Neural progenitor cell (in vitro differentiated cells): ENCODE results near the gene VIM.
"Not testable (repeated sequence)": the region's sequence is repeated elsewhere in the genome, so short reads cannot be mapped to it uniquely, and the experiment has no call there.

Experiments
- CTCF ChIP-seq: fragments of 200-600 bp; sonication (generic); IDR thresholded peaks from 2 replicates; pipeline ENCODE4 v1.5.1; 2017; ENCODE audit warnings: antibody characterized with exemption, mild to moderate bottlenecking
- EZH2 ChIP-seq: fragments of 200-600 bp; sonication (generic); IDR thresholded peaks from 2 replicates; pipeline ENCODE4 v1.6.1; 2017; ENCODE audit warnings: antibody characterized with exemption, mild to moderate bottlenecking, moderate library complexity
- EZH2phosphoT487 ChIP-seq: fragments of 200-600 bp; sonication (generic); IDR thresholded peaks from 2 replicates; pipeline ENCODE4 v1.6.1; 2017; ENCODE audit warnings: antibody characterized with exemption

GRCh38 chr10:17266549-17266948 is 38.5 kb downstream of the VIM start:
- not testable (repeated sequence) for TF ChIP-seq CTCF, EZH2phosphoT487, EZH2
